ENCODE results near the gene ARMS2. TPM values are rescaled to one million over a fixed set of nuclear protein-coding genes. Genes with fewer than 3 reads are reported as not detected.

Gene ARMS2
- total RNA-seq, 1 experiment from 2014 or later, result not detected

- no peak for DNase-seq (ENCODE audit: low spot score)
Measured at GRCh38 chr10:122469848-122470247, 15.4 kb downstream of the ARMS2 start.

- no peak for DNase-seq (ENCODE audit: low spot score)
Measured at GRCh38 chr10:122471531-122472177, 17.2 kb downstream of the ARMS2 start.

GRCh38 chr10:122473116-122473515, 18.7 kb downstream of the ARMS2 start:
- DNase-seq (ENCODE audit: low spot score), result no peak

DNA sequence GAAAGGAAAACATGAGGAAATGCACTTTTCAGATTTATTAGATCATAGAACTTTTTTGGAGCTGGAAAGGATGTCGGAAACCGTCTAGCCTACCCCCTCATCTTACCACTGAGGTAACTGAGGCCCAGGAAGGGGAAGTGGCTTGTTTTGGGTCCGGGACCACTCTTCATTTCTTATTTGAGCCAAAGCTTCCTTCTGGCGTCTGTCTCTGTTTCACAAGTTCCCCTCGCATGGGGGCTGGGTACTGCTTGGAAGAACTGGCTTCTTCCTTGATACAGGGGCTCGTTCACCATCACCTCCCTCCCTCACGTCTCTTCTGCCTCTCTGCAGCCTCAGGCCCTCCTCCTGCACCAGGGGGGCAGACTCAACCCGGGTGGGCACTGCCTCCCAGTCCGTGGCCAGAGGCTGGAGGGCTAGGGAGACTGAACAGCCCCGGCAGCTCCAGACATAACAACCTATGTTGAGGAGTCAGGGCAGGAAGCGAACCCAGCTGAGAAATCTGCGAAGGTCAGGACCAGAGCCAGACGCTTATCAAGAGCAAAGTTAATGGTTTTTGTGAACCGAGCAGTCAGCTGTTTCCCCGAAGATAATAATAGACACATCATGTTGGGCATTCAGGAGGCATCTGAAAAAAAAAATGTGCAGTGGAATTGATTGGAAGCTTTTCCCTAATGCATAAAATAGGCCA, 19.8 kb downstream of the ARMS2 start:
- no peak for DNase-seq (ENCODE audit: low spot score)

DNA sequence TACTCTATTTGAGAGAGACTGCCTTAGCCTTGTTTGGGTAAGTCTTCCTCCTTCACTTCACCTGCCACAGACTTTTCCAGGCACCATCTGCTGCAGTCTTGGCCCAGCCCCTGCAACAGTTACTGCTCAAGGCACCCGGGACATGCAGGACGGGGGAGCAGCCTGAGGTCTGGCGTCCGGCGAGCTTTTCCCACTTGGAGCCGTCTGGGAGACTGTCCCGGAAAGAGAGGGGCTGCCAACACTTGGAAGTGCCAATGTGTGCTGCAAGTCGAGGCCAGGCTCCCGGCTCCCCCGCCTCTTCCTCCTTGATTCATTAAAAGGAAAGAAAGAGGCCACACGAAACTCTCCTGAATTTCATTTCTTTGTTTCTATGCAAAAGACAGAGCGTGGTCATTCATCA, 20.6 kb downstream of the ARMS2 start:
- no peak for DNase-seq (ENCODE audit: low spot score)

GRCh38 chr10:122475591-122476332, 21.3 kb downstream of the ARMS2 start:
- no peak for DNase-seq (ENCODE audit: low spot score)

DNA sequence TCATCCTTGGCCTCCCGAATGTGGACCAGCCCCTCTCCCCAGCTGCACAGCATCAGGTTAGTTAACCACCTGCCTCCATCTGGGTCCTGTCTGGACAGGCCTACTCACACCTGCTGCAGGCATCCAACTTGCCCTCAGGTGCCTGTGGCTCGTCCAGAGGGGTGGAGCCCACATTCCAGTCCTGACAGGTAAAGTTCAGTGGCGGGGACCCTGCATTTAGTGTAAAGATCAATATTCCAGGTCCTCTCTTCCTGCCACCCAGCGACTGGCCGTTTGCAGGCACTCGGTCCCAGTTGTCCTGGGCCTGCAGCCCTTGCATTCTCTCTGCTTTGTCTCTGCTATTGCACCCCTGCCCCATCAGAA, 21.9 kb downstream of the ARMS2 start:
- no peak for DNase-seq (ENCODE audit: low spot score)

DNA sequence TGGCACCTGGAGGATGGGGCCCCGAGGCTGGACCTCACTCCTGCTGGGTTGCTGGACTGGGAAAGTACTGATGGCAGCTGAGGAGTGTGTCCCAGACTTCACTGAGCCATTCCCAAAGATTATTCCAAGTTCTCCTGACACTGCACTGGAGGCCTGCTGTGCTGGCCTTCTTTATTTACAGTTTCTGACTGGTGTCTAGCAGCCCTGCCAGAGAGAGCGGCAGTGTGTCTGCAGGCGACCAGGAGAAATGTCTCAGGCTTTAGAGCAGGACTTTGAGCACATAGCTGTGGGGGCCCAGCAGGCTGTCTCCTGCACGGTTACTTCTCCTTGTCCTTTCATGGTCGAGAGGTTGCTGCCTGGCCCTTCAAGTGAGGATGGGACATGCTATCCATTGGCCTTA, 23.0 kb downstream of the ARMS2 start:
- no peak for DNase-seq (ENCODE audit: low spot score)

DNA sequence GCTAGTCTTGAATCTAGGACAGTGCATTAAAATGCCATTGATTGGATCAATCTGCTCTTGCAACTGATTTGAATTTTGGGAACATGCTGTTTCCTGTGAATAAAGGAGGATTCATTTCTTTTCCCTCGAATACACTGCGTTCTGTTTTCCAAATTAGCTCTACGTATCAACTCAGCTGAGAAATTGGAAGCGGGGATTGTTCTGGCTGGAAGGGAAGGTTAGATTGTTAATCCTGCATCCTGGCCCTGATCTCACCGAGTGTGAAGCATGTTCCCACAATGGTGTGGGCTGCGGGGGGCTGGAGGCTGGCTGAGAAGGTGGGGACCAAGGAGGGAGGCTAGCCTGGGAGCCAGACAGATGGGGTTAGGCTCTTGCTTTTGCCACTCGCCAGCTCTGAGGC, 24.5 kb downstream of the ARMS2 start:
- DNase-seq (ENCODE audit: low spot score), result no peak

DNA sequence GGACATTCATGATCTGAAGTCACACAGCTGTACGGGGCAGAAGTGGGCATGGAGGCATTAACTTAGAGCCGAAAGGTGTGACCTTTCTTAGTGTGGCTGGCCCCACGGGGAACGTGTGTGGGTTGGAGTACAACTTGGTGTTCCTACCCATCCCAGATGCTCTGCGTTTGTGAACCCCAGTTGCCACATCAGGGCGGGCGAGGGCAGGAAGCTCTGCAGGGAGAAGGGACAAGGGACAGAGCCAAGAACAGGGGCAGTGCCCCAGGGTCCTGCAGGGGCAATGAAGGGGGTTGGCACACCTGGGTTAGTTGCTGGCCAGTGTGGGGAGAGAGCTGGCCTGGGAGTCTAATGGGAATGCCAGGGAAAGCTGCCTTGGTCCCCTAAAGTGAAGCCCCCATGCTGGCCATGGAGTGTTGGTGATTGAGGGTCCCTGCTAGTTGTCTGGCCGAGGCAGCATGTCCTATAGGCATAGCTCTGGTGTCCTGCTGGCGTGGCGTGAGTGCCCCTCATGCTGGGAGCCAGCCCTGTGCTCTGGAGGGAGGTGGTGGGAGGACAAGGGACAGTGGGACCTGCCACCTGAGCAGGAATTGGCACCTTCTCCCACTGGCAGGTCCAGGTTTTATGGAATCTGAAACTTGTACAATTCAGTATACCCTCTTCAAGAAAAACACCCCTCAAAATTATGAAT, 25.8 kb downstream of the ARMS2 start:
- no peak for DNase-seq (ENCODE audit: low spot score)

DNA sequence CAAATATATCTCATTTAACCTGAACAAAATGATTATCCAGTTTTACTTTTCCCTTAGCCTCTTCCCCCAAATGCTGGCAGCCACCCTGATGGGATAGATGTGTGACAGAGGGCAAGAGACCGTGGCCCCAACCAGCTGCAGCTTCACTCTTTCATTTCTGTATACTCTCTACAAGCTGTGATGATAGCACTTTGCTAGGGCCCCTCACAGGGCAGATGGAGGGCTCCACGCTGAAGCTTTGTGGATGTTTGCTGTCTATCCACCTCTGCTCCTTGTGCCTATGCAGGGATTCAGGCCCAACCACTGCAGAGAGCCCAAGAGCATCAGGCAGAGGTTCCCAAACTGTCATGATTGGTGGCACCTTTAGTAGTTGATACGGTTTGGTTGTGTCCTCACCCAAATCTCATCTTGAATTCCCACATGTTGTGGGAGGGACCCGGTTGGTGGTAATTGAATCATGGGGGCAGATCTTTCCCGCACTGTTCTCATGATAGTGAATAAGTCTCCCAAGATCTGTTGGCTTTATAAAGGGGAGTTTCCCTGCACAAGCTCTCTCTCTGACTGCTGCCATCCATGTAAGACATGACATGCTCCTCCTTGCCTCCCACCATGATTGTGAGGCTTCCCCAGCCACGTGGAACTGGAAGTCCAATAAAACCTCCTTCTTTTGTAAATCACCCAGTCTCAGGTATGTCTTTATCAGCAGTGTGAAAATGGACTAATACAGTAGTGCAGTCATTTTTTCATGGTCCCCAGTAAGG, 27.0 kb downstream of the ARMS2 start:
- no peak for DNase-seq (ENCODE audit: low spot score)

GRCh38 chr10:122484276-122485060, 30.0 kb downstream of the ARMS2 start:
- DNase-seq (ENCODE audit: low spot score), result no peak

DNA sequence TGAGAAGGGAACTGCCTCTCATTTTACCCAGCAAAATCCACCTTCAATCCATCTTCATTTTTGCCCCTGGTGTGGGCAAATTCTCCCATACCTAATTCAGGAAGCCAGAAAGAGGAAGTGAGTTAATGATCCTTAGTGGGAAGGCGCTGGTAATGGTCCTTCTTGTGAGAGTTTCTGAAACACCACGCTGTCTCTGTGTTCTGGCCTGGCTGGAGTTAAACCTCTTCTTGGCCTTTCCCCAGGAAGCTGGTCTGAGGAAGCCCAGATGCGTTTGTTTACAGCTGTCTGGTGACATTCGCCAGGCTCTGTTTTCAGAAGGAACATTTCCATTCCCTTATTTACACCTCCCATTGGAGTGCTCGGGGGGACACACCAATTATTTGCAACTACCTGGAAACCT, 31.2 kb downstream of the ARMS2 start:
- DNase-seq (ENCODE audit: low spot score), result no peak

DNA sequence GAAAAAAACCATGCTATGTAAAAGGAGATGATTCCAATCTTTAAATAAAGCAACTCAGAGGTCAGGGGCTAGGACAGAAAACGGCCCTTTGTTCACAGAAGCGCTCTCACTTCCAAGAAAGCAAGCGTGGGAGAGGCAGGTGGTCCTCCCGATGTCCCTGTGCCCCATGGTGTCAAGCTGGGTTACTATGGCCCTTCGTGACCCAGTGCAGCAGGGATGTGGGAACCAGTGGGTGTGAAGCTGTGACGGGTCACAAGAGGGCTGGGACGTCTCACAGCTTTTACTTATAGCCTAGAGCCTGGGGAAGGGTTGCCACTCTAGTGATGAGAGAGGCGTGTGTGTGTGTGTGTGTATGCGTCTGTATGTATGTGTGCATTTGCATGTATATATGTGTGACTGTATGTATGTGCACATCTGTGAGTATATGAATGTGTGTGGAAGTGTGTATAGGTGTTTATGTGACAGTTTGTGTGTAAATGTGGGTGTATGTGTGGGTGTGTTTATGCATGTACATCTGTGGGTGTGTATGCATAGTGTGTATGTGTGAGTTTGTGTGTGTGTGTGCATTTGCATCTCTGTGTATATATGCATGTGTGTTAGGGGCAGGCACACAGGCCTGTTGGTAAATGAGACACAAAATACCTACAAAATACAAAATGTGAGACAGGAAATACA, 32.1 kb downstream of the ARMS2 start:
- no peak for DNase-seq (ENCODE audit: low spot score)

- DNase-seq (ENCODE audit: low spot score), result no peak
Measured at GRCh38 chr10:122487174-122487765, 32.8 kb downstream of the ARMS2 start.

DNA sequence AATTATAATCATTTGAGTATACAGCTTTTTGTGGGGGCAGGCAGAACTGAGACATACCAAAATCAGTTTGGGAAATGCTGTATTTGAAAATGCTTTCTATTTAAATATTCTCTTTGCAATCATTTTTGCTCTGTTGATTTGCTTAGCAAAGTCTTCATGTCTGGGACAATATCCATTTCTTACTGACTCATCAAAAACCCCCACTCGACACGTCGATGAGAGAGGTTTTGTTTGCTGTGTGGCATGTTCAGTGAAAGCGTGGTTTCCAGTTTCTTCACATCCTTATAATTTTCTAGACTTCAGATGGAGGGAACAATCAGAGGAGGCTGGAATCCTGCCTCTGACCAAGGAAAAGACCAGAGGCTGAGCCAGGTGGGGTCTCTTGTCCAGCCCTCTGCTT, 35.8 kb downstream of the ARMS2 start:
- DNase-seq (ENCODE audit: low spot score), result no peak

DNA sequence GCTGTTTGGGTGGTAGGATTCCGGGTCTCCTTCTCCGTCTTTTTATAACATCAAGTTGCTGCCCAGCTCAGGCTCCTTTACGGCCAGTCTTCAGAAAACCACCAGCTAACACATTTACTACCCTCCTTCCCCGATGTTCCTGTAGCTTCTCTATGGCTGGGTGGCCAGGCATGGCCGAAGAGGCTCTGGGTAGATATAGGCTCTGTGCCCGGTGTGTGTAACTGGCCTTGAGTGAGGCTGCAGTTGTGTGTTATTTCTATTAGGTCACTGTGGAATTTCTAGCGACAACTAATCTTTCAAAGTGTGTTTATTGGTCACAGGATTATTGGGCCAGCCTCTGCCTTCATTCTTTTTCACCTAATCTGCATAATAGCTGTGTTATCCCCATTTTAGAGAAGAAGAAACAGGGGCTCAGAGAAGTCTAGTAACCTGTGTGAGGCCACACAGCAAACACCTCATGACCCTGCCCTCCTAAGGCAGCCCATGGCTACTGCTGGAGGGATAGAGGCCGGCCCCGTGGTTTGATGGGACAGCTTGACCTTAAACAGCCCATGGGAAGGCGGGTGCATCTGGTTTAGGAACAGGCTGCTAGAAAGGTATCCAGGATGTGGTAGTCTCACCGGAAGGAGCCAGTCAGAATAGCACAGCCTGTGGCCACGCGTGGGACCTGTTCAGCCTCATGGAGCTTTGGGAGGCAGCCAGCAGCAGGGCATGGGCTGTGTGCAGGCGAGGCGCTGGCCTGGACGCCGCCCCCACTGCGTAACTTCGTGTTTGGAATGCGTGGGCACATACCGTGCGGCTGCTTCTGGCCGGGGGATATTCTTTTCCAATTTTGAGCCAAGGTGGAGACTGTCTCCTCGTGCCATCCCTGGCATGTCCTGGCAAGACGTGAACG, 36.6 kb downstream of the ARMS2 start:
- no peak for DNase-seq (ENCODE audit: low spot score)

GRCh38 chr10:122492006-122492405, 37.6 kb downstream of the ARMS2 start:
- no peak for DNase-seq (ENCODE audit: low spot score)

- no peak for DNase-seq (ENCODE audit: low spot score)
Measured at GRCh38 chr10:122492999-122493481, 38.6 kb downstream of the ARMS2 start.

All from HT-29 (cell line).